Ishikawa (cell line): ENCODE measurements around the gene HMGB1.

ENCODE experiments used
- CEBPB ChIP-seq: IDR thresholded peaks from 2 replicates; pipeline ENCODE4 v1.6.1; 2012
- CREB1 ChIP-seq: IDR thresholded peaks from 2 replicates; pipeline ENCODE4 v1.6.1; 2012; ENCODE audit warnings: low read depth
- EGR1 ChIP-seq: IDR thresholded peaks from 2 replicates; pipeline ENCODE4 v1.6.1; 2012
- EP300 ChIP-seq: IDR thresholded peaks from 2 replicates; pipeline ENCODE4 v1.6.1; 2012; ENCODE audit warnings: borderline replicate concordance
- FOXM1 ChIP-seq: IDR thresholded peaks from 2 replicates; pipeline ENCODE4 v1.6.1; 2012; ENCODE audit warnings: low read depth, borderline replicate concordance
- NFIC ChIP-seq: IDR thresholded peaks from 2 replicates; pipeline ENCODE4 v1.6.1; 2012
- RAD21 ChIP-seq: IDR thresholded peaks from 2 replicates; pipeline ENCODE4 v1.6.1; 2012; ENCODE audit warnings: low read depth
- TAF1 ChIP-seq: IDR thresholded peaks from 2 replicates; pipeline ENCODE4 v1.6.1; 2012; ENCODE audit warnings: low read depth, mild to moderate bottlenecking
- TCF12 ChIP-seq: IDR thresholded peaks from 2 replicates; pipeline ENCODE4 v1.6.1; 2012; ENCODE audit warnings: low read depth
- TEAD4 ChIP-seq: IDR thresholded peaks from 2 replicates; pipeline ENCODE4 v1.6.1; 2012
- YY1 ChIP-seq: IDR thresholded peaks from 2 replicates; pipeline ENCODE4 v1.6.1; 2012; ENCODE audit warnings: low read depth
- ZBTB7A ChIP-seq: IDR thresholded peaks from 2 replicates; pipeline ENCODE4 v1.6.1; 2012; ENCODE audit warnings: low read depth
- TF ChIP-seq, protein P1 (sequence below): IDR thresholded peaks from 2 replicates; pipeline ENCODE4 v1.6.1; 2012
- TF ChIP-seq, protein P2 (sequence below): IDR thresholded peaks from 2 replicates; pipeline ENCODE4 v1.6.1; 2012
- TF ChIP-seq, protein P3 (sequence below): IDR thresholded peaks from 2 replicates; pipeline ENCODE4 v1.6.1; 2012; ENCODE audit warnings: low read depth, mild to moderate bottlenecking

HMGB1 gene

DNA sequence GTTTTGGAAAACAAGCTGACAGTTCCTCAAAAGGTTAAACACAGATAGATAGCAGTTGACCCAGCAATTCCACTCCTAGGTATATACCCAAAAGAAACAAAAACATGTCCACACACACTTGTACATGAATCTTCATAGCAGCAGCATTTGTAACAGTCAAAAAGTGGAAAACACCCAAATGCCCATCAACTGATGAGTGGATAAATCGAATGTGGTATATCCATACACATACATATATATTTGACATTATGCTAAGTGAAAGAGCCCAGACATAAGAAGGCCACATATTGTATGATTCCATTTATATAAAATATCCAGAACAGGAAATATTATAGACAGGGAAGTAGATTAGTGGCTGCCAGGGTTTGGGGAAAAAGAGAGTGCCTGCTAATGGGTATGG is 7.9 kb upstream of the HMGB1 start:
- TF ChIP-seq YY1: no peak
- TF ChIP-seq, protein P1, sequence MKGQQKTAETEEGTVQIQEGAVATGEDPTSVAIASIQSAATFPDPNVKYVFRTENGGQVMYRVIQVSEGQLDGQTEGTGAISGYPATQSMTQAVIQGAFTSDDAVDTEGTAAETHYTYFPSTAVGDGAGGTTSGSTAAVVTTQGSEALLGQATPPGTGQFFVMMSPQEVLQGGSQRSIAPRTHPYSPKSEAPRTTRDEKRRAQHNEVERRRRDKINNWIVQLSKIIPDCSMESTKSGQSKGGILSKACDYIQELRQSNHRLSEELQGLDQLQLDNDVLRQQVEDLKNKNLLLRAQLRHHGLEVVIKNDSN: no peak
- TF ChIP-seq EGR1: no peak
- TF ChIP-seq, protein P2, sequence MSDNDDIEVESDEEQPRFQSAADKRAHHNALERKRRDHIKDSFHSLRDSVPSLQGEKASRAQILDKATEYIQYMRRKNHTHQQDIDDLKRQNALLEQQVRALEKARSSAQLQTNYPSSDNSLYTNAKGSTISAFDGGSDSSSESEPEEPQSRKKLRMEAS: no peak
- no peak for TF ChIP-seq ZBTB7A
- TF ChIP-seq TAF1: no peak
- TF ChIP-seq NFIC: no peak
- TF ChIP-seq EP300: no peak
- no peak for TF ChIP-seq RAD21
- no peak for TF ChIP-seq TEAD4
- no peak for TF ChIP-seq CEBPB
- TF ChIP-seq TCF12: no peak
- TF ChIP-seq CREB1: no peak

DNA sequence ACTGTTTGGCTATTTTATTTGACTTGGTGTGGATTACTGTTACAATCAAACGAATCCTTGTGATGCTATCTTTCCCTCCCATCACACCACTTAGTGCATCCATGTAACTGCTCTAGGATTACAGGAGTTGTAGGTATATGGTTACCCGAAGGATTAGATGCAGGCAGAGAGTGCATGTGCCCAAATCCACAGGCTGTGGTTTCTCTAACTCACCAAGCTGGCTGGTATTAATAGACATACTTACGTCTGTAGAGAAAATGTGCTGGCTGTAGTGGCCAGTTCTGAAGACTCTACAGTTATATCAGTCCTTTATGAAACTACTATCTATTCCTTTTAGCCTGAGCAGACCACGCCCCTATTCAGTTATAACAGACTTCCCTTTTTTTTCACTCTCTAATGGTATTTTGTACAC is 1.1 kb upstream of the HMGB1 start:
- TF ChIP-seq, protein P1: no peak
- TF ChIP-seq RAD21: no peak
- no peak for TF ChIP-seq FOXM1
- TF ChIP-seq TAF1: no peak
- no peak for TF ChIP-seq CEBPB
- TF ChIP-seq ZBTB7A: no peak
- no peak for TF ChIP-seq TEAD4
- no peak for TF ChIP-seq TCF12

DNA sequence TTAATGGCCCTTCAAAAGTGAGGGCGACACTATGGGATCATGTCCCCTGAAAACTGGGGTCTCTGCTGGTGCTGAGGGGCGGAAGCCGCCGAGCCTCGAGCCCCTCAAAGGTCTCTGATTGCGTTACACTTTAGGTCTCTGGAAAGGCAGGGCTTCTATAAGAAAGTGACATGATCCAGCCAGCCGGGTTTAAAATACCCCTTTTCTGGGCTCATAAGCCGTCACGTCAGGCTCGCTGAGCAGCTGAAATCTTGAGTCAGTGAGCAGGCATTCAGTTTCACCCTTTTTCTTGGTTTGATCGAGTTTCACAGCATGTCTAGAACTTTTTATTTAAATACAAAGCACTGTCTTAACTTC is 600 bp upstream of the HMGB1 start:
- no peak for TF ChIP-seq NFIC
- TF ChIP-seq CREB1: no peak
- TF ChIP-seq EP300: no peak
- TF ChIP-seq CEBPB: no peak
- TF ChIP-seq ZBTB7A: no peak
- TF ChIP-seq YY1: no peak
- no peak for TF ChIP-seq TEAD4
- TF ChIP-seq TAF1: no peak
- TF ChIP-seq TCF12: no peak
- no peak for TF ChIP-seq EGR1

DNA sequence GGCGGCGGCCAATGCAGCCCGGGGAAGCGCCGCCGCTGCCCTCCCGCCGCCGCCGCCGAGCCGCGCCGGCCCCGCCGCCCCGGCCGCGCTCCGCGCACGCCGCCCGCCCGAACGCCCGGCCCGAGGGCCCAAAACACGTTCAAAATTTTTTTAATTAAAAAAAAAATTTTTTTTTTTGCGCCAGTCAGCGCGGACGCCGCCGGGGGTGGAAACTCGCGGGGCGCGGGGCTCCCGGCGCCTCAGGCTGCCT is 468 bp downstream of the HMGB1 start:
- TF ChIP-seq EP300: no peak
- no peak for TF ChIP-seq RAD21
- no peak for TF ChIP-seq ZBTB7A
- no peak for TF ChIP-seq TAF1
- TF ChIP-seq FOXM1: no peak
- TF ChIP-seq, protein P2: no peak
- TF ChIP-seq NFIC: no peak
- no peak for TF ChIP-seq EGR1
- no peak for TF ChIP-seq CREB1
- TF ChIP-seq, protein P3, sequence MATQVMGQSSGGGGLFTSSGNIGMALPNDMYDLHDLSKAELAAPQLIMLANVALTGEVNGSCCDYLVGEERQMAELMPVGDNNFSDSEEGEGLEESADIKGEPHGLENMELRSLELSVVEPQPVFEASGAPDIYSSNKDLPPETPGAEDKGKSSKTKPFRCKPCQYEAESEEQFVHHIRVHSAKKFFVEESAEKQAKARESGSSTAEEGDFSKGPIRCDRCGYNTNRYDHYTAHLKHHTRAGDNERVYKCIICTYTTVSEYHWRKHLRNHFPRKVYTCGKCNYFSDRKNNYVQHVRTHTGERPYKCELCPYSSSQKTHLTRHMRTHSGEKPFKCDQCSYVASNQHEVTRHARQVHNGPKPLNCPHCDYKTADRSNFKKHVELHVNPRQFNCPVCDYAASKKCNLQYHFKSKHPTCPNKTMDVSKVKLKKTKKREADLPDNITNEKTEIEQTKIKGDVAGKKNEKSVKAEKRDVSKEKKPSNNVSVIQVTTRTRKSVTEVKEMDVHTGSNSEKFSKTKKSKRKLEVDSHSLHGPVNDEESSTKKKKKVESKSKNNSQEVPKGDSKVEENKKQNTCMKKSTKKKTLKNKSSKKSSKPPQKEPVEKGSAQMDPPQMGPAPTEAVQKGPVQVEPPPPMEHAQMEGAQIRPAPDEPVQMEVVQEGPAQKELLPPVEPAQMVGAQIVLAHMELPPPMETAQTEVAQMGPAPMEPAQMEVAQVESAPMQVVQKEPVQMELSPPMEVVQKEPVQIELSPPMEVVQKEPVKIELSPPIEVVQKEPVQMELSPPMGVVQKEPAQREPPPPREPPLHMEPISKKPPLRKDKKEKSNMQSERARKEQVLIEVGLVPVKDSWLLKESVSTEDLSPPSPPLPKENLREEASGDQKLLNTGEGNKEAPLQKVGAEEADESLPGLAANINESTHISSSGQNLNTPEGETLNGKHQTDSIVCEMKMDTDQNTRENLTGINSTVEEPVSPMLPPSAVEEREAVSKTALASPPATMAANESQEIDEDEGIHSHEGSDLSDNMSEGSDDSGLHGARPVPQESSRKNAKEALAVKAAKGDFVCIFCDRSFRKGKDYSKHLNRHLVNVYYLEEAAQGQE: no peak
- TF ChIP-seq, protein P1: no peak
- TF ChIP-seq CEBPB: no peak
- TF ChIP-seq YY1: no peak

DNA sequence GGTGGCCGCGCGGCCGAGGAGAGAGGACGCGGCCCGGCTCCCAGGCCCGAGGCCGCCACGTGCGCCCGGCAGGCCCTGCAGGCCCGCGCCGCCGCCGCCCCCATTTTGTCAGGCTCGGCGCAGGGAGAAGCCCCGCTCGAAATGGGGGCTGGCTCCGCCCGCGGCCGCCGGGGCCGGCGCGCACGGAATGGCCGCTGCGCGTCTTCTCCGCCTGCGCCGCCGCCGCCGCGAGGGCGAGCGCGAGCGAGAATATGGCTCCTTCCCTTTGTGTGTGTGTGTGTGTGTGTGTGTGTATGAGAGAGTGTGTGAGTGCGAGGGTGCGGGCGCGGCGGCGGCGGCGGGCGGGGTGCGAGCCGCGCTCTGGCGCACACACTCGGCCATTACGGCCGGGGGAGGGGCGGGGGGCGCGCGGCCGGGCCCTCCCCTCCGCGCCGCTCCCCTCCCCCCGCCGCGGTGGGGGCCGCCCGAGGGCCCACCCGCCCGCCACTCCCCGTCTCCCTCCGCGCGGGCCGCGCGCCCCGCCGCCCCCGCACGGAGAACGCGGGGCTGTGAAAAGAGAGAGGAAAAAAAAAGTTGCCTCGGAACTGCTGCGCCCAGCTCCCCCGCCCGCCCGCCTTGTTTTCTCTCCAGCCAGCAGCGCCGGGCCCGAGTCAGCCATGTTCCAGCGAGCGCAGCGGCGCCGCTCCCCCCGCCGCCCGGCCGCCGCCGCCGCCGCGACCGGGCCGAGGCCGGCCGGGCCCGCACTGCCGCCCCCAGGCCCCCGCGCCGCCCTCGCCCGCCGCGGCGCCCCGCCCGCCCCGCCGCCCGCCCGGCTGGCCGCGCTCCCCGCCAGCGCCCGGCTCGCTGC is 1.0 kb downstream of the HMGB1 start:
- TF ChIP-seq, protein P2: peak; percentile 65
- TF ChIP-seq NFIC: no peak
- no peak for TF ChIP-seq CEBPB
- TF ChIP-seq TAF1: no peak
- TF ChIP-seq EGR1: peak; percentile 87
- peak; percentile 79; the same call in 1 of the 2 replicates for TF ChIP-seq YY1
- TF ChIP-seq ZBTB7A: peak; percentile 23; the same call in 1 of the 2 replicates

DNA sequence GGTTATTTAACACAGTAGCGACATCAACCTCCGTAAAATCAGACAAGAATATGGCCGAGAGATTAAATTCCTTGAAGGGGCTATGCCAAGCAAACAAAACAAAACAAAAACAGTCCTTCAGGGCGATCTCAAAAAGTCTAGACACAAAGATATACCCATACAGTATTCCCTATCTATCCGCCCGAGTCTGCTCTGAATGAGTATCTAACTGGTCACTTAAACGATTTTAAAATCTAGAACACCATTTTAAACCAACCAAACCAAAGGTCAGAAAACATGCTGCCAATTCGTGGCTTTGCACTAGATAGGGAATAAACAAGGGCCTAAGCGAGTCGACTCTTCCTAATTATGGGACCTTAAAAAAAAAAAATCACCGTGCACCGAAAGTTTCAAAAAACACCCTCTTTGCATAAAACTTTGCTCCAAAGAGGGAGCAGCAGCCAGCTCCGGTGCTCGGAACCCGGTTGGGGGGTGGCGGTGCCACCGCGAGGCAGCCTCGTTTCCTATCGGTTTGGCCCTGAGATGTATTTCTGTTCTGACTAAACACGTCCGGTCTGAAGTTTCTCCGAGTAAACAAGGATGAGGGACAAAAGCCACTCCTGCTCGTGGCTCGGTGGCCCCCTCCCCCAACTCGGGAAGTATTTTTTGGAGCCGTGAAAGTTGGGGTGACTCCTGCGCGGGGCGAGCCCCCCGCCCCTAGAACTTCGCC is 1.8 kb downstream of the HMGB1 start:
- TF ChIP-seq, protein P2: no peak
- TF ChIP-seq TAF1 (no peak), TCF12 (no peak; the same call in 1 of the 2 replicates), EP300 (no peak), CREB1 (no peak), NFIC (no peak), FOXM1 (no peak), RAD21 (no peak), TEAD4 (no peak)
- TF ChIP-seq, protein P1: no peak
